ENCODE data around the gene S100A1. TPM values are rescaled to one million over a fixed set of nuclear protein-coding genes. Genes with fewer than 3 reads are reported as not detected.

Gene S100A1
- total RNA-seq, 1 donor from 2014 or later, result not detected

- Histone ChIP-seq H3K9me3 (no peaks in the 10 kb centered on the region), H3K4me3 (peak within 1 kb of the TSS; percentile 66 to 69), H3K27ac (peak within 1 kb of the TSS; percentile 87 to 94), H3K36me3 (peaks cover 0 to 4% of the 10 kb centered on the region in 2 donors), H3K27me3 (no peaks in the 10 kb centered on the region), H3K4me1 (peaks cover 3 to 34% of the 10 kb centered on the region in 2 donors)
- intact Hi-C loops (cut with DNase I), result loop anchor here (2.0 to 5.0 kb wide), 2 partner anchors 14 to 120 kb away; partner anchors contain the start of gene S100A16
- peak; percentile 50 to 72 (median 56) for TF ChIP-seq CTCF (IDR thresholded peaks at IDR 0.05)
- peak in 1 of 2 donors; percentile 84 for DNase-seq (ENCODE audit: low spot score in 2 of 2)
Measured at GRCh38 chr1:153626904-153627714, 1.1 kb upstream of the S100A1 start, which contains the start of gene S100A13. Gene S100A13, minus strand, starts transcription at chr1:153627505. Its CDS starts 1,033 bp downstream, at chr1:153626472.

- intact Hi-C loops (cut with DNase I), result loop anchor here (5.0 kb wide), 1 partner anchor 121 kb away; no protein-coding TSS in a partner anchor
- peaks cover 0 to 4% of the 10 kb centered on the region in 2 donors for H3K36me3 ChIP-seq
- no peak overlapping the region for H3K4me3 ChIP-seq
- H3K27ac ChIP-seq, result peak overlapping the region; percentile 87 to 94
- no peaks in the 10 kb centered on the region for H3K9me3 ChIP-seq
- peak in 1 of 2 donors; percentile 52 for DNase-seq (ENCODE audit: low spot score in 2 of 2)
- no peaks in the 10 kb centered on the region for H3K27me3 ChIP-seq
- TF ChIP-seq CTCF (IDR thresholded peaks at IDR 0.05), result no peak
- peaks cover 3 to 34% of the 10 kb centered on the region in 2 donors for H3K4me1 ChIP-seq
Measured at GRCh38 chr1:153628638-153629342, 556 bp downstream of the S100A1 start.

DNA sequence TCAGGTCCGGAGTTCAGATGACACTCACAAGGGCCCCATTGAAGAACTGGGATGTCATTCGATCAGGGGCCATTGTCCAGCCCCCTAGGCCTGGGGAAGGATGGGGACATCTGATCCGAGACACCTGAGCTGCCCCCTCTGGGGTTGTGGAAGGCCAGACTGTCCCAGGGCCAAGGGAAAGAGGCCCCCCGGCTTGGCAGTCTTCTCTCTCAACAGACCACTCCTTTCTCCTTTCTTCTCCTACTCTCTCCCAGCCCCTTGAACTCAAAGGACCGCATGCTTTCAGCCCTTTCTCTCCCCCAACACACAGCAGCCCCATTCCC is 1.1 kb downstream of the S100A1 start:
- Histone ChIP-seq H3K9me3 (no peaks in the 10 kb centered on the region), H3K27me3 (no peaks in the 10 kb centered on the region), H3K36me3 (peaks cover 0 to 4% of the 10 kb centered on the region in 2 donors), H3K27ac (peak overlapping the region; percentile 87 to 94), H3K4me3 (no peak overlapping the region), H3K4me1 (peaks cover 3 to 34% of the 10 kb centered on the region in 2 donors)
- no peak for DNase-seq (ENCODE audit: low spot score in 2 of 2)
- TF ChIP-seq CTCF (IDR thresholded peaks at IDR 0.05), result no peak
- intact Hi-C loops (cut with DNase I), result loop anchor here (5.0 kb wide), 1 partner anchor 122 kb away; no protein-coding TSS in a partner anchor

DNA sequence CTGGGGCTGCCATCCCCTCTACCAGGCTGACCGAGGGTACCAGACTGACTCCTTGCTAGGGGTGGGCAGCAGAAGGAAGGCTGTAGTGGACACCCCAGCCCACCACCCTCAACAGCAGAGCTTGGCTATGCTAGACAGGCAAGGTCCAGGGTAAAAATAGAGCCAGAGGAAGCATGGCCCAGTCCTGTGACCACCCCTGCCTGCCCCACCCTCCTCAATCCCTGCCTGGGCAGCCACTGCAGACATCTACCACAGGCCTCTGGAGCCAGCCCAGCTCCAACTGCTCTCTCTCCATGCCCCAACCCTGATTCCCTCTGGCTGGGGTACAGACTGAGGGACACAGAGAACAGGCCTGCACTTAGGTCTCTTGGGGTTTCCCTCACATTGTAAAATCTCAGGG is 1.7 kb downstream of the S100A1 start:
- Histone ChIP-seq H3K9me3 (no peaks in the 10 kb centered on the region), H3K4me1 (peaks cover 4 to 31% of the 10 kb centered on the region in 2 donors), H3K27ac (peak overlapping the region; percentile 87 to 94), H3K27me3 (no peaks in the 10 kb centered on the region), H3K4me3 (no peak overlapping the region), H3K36me3 (peaks cover 0 to 2% of the 10 kb centered on the region in 2 donors)
- no peak for TF ChIP-seq CTCF (IDR thresholded peaks at IDR 0.05)
- DNase-seq (ENCODE audit: low spot score in 2 of 2), result no peak
- intact Hi-C loops (cut with DNase I), result loop anchor here (5.0 kb wide), 1 partner anchor 123 kb away; no protein-coding TSS in a partner anchor

GRCh38 chr1:153630384-153630783 is 2.1 kb downstream of the S100A1 start:
- TF ChIP-seq CTCF (IDR thresholded peaks at IDR 0.05), result no peak
- Histone ChIP-seq H3K4me3 (no peak overlapping the region), H3K27me3 (no peaks in the 10 kb centered on the region), H3K4me1 (peaks cover 8 to 32% of the 10 kb centered on the region in 2 donors), H3K9me3 (no peaks in the 10 kb centered on the region), H3K36me3 (no peaks in the 10 kb centered on the region), H3K27ac (peak overlapping the region; percentile 87 to 94)
- DNase-seq (ENCODE audit: low spot score in 2 of 2), result no peak
- intact Hi-C loops (cut with DNase I), result no loop called here
